ENCODE data around the gene MCHR2.

Gene MCHR2

GRCh38 chr6:99901596-99902384 lies 92.2 kb downstream of the MCHR2 start:
- H3K9ac ChIP-seq (ENCODE audit: low read length): no peak overlapping the region
- no peak overlapping the region for H2AFZ ChIP-seq (ENCODE audit: low read length)
- H3K79me2 ChIP-seq (ENCODE audit: low read length): no peaks in the 10 kb centered on the region
- no peak for TF ChIP-seq EZH2 (optimal IDR thresholded peaks at IDR 0.05; ENCODE audit: low read depth, low read length)
- no peak for TF ChIP-seq EZH2phosphoT487 (IDR thresholded peaks at IDR 0.05; ENCODE audit: low read length)
- no peak for TF ChIP-seq CTCF (IDR thresholded peaks at IDR 0.05; ENCODE audit: low read length)
- DNase-seq: no peak
- no peaks in the 10 kb centered on the region for H3K27me3 ChIP-seq (replicated peaks; ENCODE audit: insufficient read depth, low read length)
- H4K20me1 ChIP-seq (ENCODE audit: insufficient read depth, low read length): no peaks in the 10 kb centered on the region
- H3K9me3 ChIP-seq (replicated peaks; ENCODE audit: insufficient read depth, low read length): no peaks in the 10 kb centered on the region
- no peak overlapping the region for H3K4me2 ChIP-seq (ENCODE audit: low read depth, low read length)
- no peaks in the 10 kb centered on the region for H3K9me2 ChIP-seq (replicated peaks; ENCODE audit: insufficient read depth, low read length)
- no peaks in the 10 kb centered on the region for H3F3A ChIP-seq (ENCODE audit: insufficient read depth, low read length)
- H3K4me3 ChIP-seq (ENCODE audit: low read length): no peak overlapping the region
- no peak overlapping the region for H3K27ac ChIP-seq (ENCODE audit: low read length)
- H3K36me3 ChIP-seq (replicated peaks; ENCODE audit: insufficient read depth, low read length): no peaks in the 10 kb centered on the region
- H3K4me1 ChIP-seq (ENCODE audit: low read length): no peaks in the 10 kb centered on the region

GRCh38 chr6:99894815-99895214 lies 99.2 kb downstream of the MCHR2 start:
- Histone ChIP-seq H3K9me2 (replicated peaks; ENCODE audit: insufficient read depth, low read length) (no peaks in the 10 kb centered on the region), H3F3A (ENCODE audit: insufficient read depth, low read length) (no peaks in the 10 kb centered on the region), H3K4me2 (ENCODE audit: low read depth, low read length) (no peak overlapping the region), H2AFZ (ENCODE audit: low read length) (no peak overlapping the region), H3K36me3 (replicated peaks; ENCODE audit: insufficient read depth, low read length) (no peaks in the 10 kb centered on the region), H3K27ac (ENCODE audit: low read length) (no peak overlapping the region), H3K9me3 (replicated peaks; ENCODE audit: insufficient read depth, low read length) (no peaks in the 10 kb centered on the region), H3K27me3 (replicated peaks; ENCODE audit: insufficient read depth, low read length) (no peaks in the 10 kb centered on the region), H4K20me1 (ENCODE audit: insufficient read depth, low read length) (no peaks in the 10 kb centered on the region), H3K4me1 (ENCODE audit: low read length) (no peaks in the 10 kb centered on the region), H3K79me2 (ENCODE audit: low read length) (no peaks in the 10 kb centered on the region), H3K4me3 (ENCODE audit: low read length) (no peak overlapping the region), H3K9ac (ENCODE audit: low read length) (no peak overlapping the region)
- no peak for DNase-seq
- TF ChIP-seq EZH2 (optimal IDR thresholded peaks at IDR 0.05; ENCODE audit: low read depth, low read length) (no peak), EZH2phosphoT487 (IDR thresholded peaks at IDR 0.05; ENCODE audit: low read length) (no peak), CTCF (IDR thresholded peaks at IDR 0.05; ENCODE audit: low read length) (no peak)

- no peak overlapping the region for H3K9ac ChIP-seq (ENCODE audit: low read length)
- H3K36me3 ChIP-seq (replicated peaks; ENCODE audit: insufficient read depth, low read length): no peaks in the 10 kb centered on the region
- no peak overlapping the region for H3K27ac ChIP-seq (ENCODE audit: low read length)
- DNase-seq: no peak
- no peak overlapping the region for H3K4me2 ChIP-seq (ENCODE audit: low read depth, low read length)
- H3K79me2 ChIP-seq (ENCODE audit: low read length): no peaks in the 10 kb centered on the region
- H3K9me2 ChIP-seq (replicated peaks; ENCODE audit: insufficient read depth, low read length): no peaks in the 10 kb centered on the region
- TF ChIP-seq EZH2phosphoT487 (IDR thresholded peaks at IDR 0.05; ENCODE audit: low read length) (no peak), CTCF (IDR thresholded peaks at IDR 0.05; ENCODE audit: low read length) (no peak), EZH2 (optimal IDR thresholded peaks at IDR 0.05; ENCODE audit: low read depth, low read length) (no peak)
- H3K4me3 ChIP-seq (ENCODE audit: low read length): no peak overlapping the region
- no peaks in the 10 kb centered on the region for H3K4me1 ChIP-seq (ENCODE audit: low read length)
- H4K20me1 ChIP-seq (ENCODE audit: insufficient read depth, low read length): no peaks in the 10 kb centered on the region
- H3F3A ChIP-seq (ENCODE audit: insufficient read depth, low read length): no peaks in the 10 kb centered on the region
- H2AFZ ChIP-seq (ENCODE audit: low read length): no peak overlapping the region
- no peaks in the 10 kb centered on the region for H3K9me3 ChIP-seq (replicated peaks; ENCODE audit: insufficient read depth, low read length)
- H3K27me3 ChIP-seq (replicated peaks; ENCODE audit: insufficient read depth, low read length): no peaks in the 10 kb centered on the region
Measured at GRCh38 chr6:99887066-99887465, 107.0 kb downstream of the MCHR2 start.
